Measurements from ENCODE around the gene ABO. TPM values are rescaled to one million over a fixed set of nuclear protein-coding genes. Genes with fewer than 3 reads are reported as not detected.
"Not testable (repeated sequence)": the region's sequence is repeated elsewhere in the genome, so short reads cannot be mapped to it uniquely, and the experiment has no call there.

Gene ABO
- total RNA-seq, 1 donor from 2014 or later = 0.40 TPM

GRCh38 chr9:133238851-133239532, 36.0 kb downstream of the ABO start:
- Mint-ChIP-seq H3K27ac (ENCODE audit: unreplicated experiment) (no peak overlapping the region), H3K36me3 (ENCODE audit: low read depth) (no peaks in the 10 kb centered on the region), H3K4me3 (peak overlapping the region; percentile 74), H3K4me1 (peaks cover 21% of the 10 kb centered on the region), H3K27me3 (ENCODE audit: low read depth) (peaks cover 7% of the 10 kb centered on the region), H3K9me3 (no peaks in the 10 kb centered on the region)
- DNase-seq (ENCODE audit: low read depth, low spot score) = peak; percentile 61
- TF ChIP-seq, protein P1, sequence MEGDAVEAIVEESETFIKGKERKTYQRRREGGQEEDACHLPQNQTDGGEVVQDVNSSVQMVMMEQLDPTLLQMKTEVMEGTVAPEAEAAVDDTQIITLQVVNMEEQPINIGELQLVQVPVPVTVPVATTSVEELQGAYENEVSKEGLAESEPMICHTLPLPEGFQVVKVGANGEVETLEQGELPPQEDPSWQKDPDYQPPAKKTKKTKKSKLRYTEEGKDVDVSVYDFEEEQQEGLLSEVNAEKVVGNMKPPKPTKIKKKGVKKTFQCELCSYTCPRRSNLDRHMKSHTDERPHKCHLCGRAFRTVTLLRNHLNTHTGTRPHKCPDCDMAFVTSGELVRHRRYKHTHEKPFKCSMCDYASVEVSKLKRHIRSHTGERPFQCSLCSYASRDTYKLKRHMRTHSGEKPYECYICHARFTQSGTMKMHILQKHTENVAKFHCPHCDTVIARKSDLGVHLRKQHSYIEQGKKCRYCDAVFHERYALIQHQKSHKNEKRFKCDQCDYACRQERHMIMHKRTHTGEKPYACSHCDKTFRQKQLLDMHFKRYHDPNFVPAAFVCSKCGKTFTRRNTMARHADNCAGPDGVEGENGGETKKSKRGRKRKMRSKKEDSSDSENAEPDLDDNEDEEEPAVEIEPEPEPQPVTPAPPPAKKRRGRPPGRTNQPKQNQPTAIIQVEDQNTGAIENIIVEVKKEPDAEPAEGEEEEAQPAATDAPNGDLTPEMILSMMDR (conservative IDR thresholded peaks at IDR 0.05) = peak; percentile 83

DNA sequence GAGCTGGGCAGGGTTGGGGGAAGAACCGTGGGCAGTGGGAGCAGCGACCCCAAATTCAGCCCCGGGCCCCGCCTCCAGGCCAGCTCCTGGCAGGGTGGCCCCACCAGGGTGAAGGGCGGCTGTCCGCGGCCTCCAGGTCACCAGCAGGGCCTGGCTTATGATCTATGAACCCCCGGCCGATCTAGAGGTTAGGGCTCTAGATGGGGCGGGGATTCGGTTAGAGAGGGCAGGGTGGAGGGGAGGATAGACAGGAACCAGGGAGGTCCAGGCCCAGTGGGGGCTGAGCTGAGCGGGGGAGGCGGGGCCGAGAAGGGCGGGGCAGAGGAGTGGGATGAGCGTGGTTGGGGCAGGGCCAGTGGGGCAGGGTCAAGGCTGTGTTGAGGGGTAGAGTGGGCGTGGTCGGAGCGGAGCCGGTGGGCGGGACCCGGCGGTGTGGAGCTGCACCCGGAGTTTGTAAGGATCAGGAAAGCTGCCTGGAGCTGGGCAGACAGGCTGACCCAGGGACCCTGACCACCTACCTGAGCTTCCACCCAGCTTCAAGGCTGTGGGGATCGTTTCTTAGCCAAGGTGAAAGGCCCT, 36.6 kb downstream of the ABO start:
- Mint-ChIP-seq H3K36me3 (ENCODE audit: low read depth) (no peaks in the 10 kb centered on the region), H3K27me3 (ENCODE audit: low read depth) (peaks cover 7% of the 10 kb centered on the region), H3K27ac (ENCODE audit: unreplicated experiment) (no peak overlapping the region), H3K4me3 (peak overlapping the region; percentile 74), H3K9me3 (no peaks in the 10 kb centered on the region), H3K4me1 (peaks cover 21% of the 10 kb centered on the region)
- TF ChIP-seq, protein P1 (conservative IDR thresholded peaks at IDR 0.05) = no peak
- peak; percentile 84 for DNase-seq (ENCODE audit: low read depth, low spot score)

- TF ChIP-seq, protein P1 (conservative IDR thresholded peaks at IDR 0.05) = no peak
- Mint-ChIP-seq H3K4me3 (no peak overlapping the region), H3K4me1 (peaks cover 21% of the 10 kb centered on the region), H3K9me3 (no peaks in the 10 kb centered on the region), H3K36me3 (ENCODE audit: low read depth) (no peaks in the 10 kb centered on the region), H3K27ac (ENCODE audit: unreplicated experiment) (no peak overlapping the region), H3K27me3 (ENCODE audit: low read depth) (peaks cover 3% of the 10 kb centered on the region)
- DNase-seq (ENCODE audit: low read depth, low spot score) = no peak
Measured at GRCh38 chr9:133237035-133237731, 37.8 kb downstream of the ABO start.

DNA sequence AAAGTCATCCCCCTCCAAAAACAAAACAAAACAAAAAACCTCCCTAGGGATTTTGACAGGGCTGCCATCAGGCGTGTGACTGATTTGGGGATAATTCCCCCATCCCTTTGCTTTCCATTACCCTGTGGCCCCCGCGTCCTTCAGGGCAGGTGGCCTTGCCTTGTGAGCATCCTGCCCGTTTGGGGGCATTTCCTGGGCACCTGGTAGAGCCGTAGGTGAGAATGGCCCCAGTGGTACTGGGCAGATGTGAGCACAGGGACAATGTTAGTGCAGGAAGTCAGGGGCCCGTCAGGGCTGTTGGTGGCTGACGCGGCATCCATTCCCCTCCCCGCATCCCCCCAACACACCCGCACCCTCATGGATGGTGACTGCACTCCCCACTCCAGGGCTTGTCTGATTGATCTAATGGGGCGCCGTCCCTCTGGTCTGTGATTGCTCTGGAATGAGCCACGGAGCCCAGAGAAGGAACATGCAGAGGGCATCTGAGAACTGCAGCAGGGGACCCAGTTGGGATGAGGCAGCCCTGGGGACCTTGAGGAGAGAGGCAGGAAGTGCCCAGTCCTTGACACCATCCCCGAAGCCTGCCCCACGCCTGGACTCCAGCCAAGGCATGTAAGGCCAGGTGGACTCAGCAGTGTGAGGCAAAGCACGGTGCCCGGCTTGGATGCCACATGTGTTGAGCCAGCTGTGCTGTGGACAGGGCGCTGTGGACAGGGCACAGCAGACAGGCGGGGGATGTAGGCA, 38.5 kb downstream of the ABO start:
- not testable (repeated sequence) for H3K4me3 Mint-ChIP-seq; H3K27me3 Mint-ChIP-seq (ENCODE audit: low read depth); H3K9me3 Mint-ChIP-seq; DNase-seq (ENCODE audit: low read depth, low spot score); H3K27ac Mint-ChIP-seq (ENCODE audit: unreplicated experiment); H3K36me3 Mint-ChIP-seq (ENCODE audit: low read depth)
- peaks cover 21% of the 10 kb centered on the region for H3K4me1 Mint-ChIP-seq

- H3K4me3 Mint-ChIP-seq = no peak overlapping the region
- peaks cover 21% of the 10 kb centered on the region for H3K4me1 Mint-ChIP-seq
- H3K36me3 Mint-ChIP-seq (ENCODE audit: low read depth) = no peaks in the 10 kb centered on the region
- H3K27me3 Mint-ChIP-seq (ENCODE audit: low read depth) = no peaks in the 10 kb centered on the region
- H3K27ac Mint-ChIP-seq (ENCODE audit: unreplicated experiment) = no peak overlapping the region
- TF ChIP-seq, protein P1 (conservative IDR thresholded peaks at IDR 0.05) = no peak
- no peaks in the 10 kb centered on the region for H3K9me3 Mint-ChIP-seq
- no peak for DNase-seq (ENCODE audit: low read depth, low spot score)
Measured at GRCh38 chr9:133235549-133236222, 39.3 kb downstream of the ABO start.

Measured in neural crest cell (in vitro differentiated cells).